GM18498 (cell line): Measurements from ENCODE around the gene MICAL2.

Experiments
- ATAC-seq: cut with Tn5 transposase; IDR thresholded peaks from one replicate; pipeline ENCODE4 v1.9.1; 2021; ENCODE audit warnings: mild to moderate bottlenecking, moderate library complexity; ENCODE audit not compliant: unreplicated experiment

The MICAL2 gene, protein sequence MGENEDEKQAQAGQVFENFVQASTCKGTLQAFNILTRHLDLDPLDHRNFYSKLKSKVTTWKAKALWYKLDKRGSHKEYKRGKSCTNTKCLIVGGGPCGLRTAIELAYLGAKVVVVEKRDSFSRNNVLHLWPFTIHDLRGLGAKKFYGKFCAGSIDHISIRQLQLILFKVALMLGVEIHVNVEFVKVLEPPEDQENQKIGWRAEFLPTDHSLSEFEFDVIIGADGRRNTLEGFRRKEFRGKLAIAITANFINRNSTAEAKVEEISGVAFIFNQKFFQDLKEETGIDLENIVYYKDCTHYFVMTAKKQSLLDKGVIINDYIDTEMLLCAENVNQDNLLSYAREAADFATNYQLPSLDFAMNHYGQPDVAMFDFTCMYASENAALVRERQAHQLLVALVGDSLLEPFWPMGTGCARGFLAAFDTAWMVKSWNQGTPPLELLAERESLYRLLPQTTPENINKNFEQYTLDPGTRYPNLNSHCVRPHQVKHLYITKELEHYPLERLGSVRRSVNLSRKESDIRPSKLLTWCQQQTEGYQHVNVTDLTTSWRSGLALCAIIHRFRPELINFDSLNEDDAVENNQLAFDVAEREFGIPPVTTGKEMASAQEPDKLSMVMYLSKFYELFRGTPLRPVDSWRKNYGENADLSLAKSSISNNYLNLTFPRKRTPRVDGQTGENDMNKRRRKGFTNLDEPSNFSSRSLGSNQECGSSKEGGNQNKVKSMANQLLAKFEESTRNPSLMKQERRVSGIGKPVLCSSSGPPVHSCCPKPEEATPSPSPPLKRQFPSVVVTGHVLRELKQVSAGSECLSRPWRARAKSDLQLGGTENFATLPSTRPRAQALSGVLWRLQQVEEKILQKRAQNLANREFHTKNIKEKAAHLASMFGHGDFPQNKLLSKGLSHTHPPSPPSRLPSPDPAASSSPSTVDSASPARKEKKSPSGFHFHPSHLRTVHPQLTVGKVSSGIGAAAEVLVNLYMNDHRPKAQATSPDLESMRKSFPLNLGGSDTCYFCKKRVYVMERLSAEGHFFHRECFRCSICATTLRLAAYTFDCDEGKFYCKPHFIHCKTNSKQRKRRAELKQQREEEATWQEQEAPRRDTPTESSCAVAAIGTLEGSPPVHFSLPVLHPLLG

DNA sequence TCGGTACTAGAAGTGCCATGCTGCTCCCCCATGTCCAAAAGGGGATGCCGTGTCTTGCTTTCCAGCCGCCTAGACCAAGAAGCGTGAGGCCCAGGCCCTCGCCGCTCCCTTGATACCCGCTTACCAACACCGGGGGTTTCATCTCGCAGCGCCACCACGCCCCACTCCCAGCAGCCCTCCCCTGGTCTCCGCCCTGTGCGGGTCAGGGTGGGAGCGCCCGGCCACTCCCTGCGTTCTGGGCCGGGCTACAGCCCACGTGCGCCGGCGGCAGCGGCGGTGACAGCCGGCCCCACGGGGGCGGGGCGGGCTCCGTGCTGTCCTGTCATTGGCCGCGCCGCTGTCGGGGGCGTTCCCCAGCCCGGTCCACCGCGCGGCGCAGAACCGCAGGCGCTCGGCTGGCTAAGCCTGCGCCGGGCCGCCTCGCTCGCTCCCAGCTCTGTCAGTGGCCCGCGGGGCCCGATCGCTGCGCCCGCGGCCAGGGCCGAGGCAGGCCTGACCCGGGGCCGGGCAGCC lies at the start of gene MICAL2:
MICAL2 (plus strand) TSS at position 390 of the 513 bp plus-strand sequence. CDS start 51,566 bp downstream, outside the sequence.
- ATAC-seq = peak; percentile 99

DNA sequence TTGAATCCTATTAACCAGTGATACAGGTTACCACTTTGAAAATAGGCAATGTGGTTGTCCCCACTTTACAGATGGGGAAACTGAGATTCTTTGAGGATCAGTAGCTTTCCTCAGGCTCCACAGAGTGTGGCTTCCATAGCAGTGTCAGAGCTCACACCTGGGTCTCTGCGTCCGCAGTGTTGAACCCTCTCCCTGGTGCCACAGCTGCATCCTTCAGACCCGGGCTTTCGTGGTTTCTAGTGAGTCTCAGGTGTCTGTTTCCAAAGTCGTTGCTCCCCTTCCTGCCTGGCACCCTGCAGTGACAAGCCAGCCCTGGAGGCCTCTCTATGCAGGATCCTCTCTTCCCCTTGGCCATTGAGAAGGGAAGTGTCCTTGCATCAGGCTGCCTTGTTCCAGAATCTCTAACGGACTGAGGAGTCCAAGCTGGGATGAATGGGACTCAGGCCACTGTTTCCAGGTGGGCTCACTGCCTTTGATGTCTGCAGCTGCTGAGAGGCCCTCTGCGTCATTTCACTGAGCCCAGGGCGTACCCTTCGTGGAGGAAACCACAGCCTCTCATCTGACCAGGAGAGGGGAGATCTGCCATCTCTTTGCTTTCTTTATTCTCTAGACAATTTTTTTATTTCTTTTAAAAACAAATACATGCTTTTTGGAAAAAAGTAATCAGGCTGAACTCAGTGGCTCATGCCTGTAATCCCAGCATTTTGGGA lies 48.4 kb upstream of the MICAL2 start:
- no peak for ATAC-seq

DNA sequence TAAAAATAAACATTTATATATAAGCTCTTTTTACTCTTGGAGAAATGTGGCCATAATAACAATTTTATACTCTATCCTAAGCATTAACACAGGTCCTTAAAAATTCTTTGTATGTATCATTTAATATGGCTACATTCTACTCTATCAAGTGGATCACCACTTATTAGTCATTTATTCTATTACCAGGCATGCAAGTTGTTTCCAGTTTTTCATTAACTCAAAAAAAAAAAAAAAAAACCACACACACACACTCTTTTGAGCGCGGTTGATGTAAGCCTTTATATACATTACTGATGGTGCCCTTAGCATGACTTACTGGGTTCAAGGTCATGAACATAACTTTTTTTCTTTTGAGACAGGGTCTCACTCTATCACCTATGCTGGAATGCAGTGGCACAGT lies 47.1 kb upstream of the MICAL2 start:
- ATAC-seq = no peak

DNA sequence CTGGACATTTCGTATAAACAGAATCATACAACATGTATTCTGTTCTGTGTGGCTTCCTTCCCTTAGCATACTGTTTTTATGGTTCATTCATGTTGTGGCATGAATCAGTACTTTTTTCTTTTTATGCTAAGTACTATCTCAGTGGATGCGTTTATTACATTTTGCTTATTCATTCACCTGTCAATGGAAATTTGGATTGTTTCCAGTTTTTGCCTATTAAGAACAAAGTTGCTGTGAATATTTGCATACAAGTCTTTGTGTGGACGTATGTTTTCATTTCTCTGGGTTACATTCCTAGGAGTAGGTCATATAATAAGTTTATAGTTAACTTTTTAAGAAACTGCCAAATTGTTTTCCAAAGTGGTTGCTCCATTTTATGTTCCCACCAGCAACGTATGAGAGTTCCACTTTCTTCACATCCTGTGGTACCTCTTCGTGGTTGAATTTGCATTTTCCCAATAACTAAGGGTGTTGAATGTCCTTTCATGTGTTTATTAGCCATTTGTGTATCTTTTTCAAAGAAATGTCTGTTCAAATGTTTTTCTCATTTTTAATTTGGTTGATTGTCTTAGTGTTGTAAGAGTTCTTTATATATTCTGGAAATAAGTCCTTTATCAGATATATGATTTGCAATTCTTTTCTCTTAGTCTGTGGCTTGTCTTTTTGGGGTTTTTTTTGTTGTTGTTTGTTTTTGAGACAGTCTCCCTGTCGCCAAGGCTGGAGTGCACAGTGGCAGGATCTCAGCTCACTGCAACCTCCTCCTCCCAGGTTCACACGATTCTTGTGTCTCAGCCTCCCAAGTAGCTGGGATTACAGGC lies 46.0 kb upstream of the MICAL2 start:
- ATAC-seq = no peak

DNA sequence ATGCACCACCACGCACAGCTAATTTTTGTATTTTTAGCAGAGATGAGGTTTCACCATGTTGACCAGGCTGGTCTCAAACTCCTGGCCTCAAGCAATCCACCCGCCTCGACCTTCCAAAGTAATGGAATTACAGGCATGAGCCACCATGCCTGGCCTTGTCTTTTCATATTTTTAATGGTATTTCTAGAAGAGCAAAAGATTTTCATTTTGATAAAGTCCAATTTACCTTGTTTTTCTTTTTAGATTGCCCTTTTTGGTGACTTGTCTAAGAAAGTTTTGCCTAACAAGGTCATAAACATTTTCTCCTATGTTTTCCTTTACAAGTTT lies 45.5 kb upstream of the MICAL2 start:
- ATAC-seq = no peak

DNA sequence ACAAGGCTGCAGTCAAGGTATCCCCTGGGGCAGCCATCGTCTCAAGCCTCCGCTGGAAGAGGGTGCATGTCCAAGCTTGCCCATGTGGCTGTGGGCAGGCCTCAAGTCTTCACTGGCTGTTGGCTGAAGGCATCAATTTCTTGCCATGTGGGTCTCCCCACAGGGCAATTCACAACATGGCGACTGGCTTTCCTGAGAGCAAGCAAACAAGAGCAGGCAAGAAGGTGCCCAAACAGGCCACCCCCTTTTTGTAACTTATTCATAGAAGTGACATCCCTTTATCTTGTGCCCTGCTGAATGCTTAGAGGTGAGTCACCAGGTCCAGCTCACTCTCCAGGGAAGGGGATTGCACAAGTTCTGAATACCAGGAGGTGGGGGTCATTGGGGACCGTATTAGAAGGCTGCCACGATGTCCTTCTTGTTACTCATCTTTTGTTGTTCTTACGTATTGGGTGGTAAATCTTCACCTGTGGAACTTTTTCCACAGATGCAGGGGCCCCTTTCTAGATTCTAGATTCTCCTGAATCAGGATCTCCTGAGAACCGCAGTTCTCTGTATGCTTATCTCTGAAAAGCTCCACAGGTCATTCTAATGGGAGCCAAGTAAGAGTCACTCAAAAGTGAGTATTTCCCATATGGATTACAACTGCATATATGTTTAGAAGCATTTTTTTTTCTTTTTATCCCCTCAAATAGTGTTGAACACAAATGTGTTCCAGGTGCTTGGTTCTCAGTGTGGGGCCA lies 44.2 kb upstream of the MICAL2 start:
- no peak for ATAC-seq

DNA sequence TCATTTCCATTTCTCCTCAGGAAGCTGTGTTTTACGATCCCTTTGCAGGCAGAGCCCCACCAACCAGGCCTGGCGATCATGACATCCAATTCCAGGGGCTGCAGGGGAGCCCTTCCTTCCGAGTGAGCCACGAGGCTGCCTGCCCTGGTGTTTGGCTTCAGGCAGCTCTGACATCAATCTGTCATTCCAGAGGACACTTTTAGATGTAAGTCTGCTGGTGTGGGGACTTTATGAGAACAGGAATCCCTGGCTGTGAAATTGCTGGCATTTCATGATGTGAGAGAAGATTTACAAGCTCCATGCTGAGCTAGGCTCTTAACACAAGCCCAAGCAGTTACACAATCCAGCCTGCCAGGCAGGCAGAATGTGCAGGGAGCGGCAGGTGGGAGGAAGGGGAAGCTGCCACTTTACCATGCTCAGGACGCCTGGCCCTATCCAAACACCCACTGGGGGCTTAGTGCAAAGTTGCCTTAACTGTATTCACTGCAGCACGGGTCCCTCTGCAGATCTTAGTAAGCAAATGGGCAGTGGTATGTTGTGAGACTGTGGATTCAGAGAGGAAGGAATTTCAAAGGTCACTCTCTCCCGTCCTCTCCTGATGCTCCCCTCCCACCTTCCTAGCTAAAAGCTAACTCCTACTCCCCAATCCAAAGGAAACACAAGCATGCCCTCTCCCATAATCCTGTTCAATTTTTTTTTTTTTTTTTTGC lies 43.4 kb upstream of the MICAL2 start:
- ATAC-seq = no peak

DNA sequence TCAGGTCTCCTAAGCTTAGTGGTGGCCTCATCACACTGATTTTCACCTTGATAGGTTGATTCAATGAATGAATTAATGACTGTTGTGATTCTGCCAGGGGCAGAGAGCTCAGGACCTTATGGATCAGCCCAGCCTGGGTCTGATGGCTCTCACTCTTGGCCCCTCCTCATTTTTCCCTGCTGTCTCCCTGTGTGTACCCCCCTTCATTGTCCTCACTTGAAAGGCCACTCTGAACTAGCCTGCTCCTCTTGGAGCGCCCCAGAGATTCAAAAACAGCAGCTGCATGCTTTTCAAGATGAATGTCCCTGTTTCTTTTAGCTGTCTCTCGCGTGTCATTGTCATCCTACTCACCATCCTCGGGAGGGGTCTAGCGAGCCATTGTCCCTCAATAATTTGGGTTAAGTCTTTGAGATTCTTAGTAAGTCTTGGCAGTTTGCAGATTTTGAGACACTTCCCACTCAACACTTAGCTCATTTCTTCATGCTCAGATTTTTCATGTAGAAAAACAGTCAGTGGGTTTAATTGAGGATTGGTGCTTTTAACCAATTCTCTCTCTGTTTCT lies 42.5 kb upstream of the MICAL2 start:
- no peak for ATAC-seq

DNA sequence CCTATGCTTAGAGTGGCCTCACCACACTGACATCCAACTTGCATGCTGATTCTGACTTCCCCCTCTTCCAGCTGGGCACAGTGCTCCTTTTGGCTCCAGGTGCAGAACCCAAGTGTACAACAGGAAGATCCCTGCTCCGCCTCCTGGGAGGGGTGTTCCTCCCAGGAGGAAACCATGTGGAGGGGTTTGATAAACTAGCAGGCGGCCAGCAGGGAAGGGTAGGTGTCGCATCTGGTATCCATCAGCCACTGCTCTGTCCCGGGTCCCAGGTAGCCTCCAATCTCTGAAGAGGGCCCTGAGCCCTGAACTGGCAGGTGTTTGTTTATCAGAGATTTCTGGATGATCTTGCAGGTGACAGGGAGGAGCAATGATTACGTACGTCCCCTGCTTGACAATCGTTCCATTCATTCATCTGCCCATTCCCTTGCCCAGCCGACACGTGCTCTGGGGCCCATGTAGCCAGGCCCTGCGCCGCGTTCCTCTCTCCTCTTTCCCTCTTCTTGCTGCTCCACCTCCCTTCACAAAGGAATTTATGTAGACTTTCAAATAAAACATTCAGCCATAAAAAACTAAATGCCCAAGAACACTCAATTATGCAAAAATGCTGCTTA lies 41.2 kb upstream of the MICAL2 start:
- ATAC-seq = no peak

DNA sequence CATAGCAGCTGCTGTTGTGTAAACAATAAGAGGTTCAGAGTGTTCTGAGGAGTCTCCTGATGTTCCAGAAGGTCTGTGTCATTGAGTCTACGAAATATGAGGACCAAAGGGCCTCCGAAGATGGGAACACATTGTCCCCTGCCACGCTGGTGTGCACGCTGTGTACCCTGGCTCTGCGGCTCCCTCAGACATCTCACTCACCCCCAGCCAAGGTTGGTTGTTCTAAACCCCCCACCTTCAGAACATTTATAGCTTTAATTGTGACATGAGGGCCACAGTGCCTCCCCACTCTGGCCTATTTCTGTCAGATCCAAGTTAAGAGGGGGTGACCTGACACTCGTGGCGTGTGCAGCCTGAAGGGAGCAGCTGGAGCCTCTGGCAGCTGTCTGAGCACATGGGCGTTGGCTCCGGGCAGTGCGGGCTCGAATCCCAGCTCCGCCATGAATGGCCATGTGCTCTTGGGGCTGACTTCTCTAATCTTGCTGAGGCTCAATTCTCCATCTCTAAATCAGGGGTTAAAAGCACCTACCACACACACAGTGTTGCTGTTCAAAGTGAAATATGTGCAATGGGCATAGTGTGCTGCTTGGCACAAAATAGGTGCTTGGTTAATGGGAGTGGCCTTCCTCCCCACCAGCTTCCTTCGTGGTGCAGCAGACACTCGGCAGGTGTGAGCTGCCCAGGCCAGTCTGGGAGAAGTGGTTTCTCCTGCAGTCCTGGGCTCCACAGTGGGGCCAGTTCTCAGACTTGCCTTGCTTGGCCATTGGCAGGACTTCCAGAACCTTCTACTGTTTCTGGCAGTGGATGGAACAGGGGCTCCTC lies 39.7 kb upstream of the MICAL2 start:
- ATAC-seq = no peak

DNA sequence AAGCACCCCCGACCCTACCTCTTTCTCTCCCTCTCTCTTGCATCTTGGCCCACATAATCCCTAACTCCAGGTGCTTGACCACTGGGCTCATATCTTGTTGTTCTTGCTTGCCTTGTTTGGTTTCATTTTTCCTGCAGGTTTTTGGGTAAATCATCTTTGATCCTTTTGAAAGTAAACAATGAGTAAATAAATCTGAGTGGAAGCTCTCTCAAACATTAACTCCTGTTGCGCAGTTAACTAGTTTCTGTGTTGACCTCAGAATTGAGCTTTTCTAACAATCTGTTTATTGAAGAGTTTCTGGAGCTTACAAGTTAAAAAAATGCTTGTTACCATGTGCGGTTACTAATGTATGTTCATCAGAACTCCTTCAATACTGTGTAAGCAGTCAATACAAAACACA lies 38.8 kb upstream of the MICAL2 start:
- ATAC-seq = no peak

DNA sequence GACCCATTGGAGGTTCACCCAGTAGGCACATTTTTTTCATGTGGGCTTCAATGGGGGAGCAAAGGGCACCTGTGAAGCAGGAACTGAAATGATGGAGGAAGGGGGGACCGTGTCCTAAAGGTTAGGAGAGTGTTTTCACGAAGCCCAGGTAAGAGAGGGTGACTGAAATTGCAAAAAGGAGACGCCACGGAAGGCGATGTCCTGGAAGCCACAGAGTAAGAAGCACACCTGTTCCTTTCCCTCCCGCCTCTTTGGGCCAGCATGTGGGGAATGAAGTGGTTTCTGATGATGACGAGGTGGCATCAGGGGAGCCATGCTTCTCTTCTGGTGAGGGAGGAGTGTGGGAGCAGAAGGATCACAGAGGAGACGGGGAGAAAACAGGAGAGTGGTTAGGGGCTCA lies 37.0 kb upstream of the MICAL2 start:
- no peak for ATAC-seq

DNA sequence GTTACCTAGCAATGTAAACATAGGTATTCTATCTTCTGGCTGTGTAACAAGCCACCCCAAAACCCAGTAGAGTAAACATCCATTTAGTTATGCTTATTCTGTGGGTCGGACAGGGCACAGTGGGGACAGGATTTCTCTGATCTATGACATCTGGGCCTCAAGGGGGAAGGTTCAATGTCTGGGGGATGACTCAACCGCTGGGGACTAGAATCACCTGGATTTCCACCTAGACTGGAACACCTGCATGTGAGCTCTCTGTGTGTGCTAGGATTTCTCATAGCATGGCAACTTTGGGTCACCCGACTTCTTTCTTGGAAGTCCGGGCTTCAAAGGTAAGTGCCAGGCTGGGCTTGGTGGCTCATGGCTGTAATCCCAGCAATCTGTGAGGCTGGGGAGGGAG lies 36.5 kb upstream of the MICAL2 start:
- ATAC-seq = no peak

DNA sequence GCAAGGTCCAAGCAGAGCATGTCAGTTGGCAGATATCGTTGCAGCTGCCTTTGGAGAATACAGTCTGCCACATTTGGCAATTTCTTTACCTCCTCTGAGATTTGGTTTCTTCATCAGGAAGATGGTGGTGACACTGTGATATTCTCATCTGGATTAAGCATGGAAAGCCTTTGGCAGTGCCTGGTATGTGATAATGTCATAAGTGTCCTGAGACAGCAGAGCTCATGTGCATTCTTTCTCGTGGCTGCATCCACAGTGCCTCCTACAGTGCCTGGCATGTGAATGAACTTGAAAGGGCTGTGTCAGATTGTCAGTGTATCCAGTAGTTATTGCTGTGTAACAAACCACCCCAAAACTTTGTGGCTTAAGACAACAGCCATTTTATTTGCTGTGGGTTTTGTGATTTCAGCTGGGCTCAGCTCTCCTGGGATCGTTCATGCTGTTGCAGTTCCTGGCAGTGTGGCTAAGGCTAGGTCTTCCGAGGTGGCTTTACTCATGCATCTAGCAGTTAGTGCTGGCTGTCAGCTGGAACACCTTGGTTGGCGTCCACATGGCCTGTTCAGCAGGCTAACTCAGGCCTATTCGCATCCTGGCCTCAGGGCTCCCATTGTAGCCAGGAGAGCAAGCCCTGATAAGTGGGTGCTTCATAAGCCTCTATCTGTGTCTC lies 35.7 kb upstream of the MICAL2 start:
- ATAC-seq = no peak

DNA sequence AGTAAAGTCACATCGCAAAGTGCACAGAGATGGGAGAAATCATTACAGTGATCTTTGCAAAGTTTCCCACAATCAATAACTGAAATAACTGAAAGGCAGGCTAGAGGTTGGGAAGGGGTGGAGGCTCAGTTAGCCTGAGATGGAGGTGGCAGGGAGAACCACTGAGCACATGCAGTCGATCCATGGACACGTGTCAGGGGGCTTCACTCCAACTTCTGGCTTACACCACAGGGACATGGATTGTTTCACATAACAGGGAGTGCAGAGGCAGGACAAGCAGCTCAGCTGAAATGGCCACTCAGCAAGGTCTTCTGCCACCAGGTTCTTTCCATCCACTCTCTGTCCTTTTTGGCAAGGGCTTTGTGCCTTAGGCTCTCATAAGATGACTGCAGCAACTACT lies 35.1 kb upstream of the MICAL2 start:
- no peak for ATAC-seq
